Stomach (tissue), 4 donors: ENCODE measurements around the gene PCDHGB2.

Experiments
- CTCF ChIP-seq, 7 experiments: fragments of 450-650 bp in 4 of 7; fragments of 200-600 bp in 3 of 7; sonication (generic) in 3 of 7; IDR thresholded peaks; one replicate each; pipeline ENCODE4 v1.5.1; 2016 to 2019; ENCODE audit warnings: antibody characterized with exemption in 7 of 7, control low read depth in 2 of 7, mild to moderate bottlenecking in 1 of 7
- EP300 ChIP-seq: sonication (generic); formaldehyde crosslinking; IDR thresholded peaks from one replicate; pipeline ENCODE4 v1.6.1; 2017; ENCODE audit warnings: antibody characterized with exemption
- POLR2AphosphoS5 ChIP-seq, 3 donors: sonication (generic); formaldehyde crosslinking; IDR thresholded peaks; one replicate each; pipeline ENCODE4 v1.6.1; 2016; ENCODE audit warnings: antibody characterized with exemption in 3 of 3

- TF ChIP-seq CTCF (IDR thresholded peaks at IDR 0.05) (no peak), POLR2AphosphoS5 (IDR thresholded peaks at IDR 0.05) (no peak), EP300 (no peak)
These were observed 33.5 kb downstream of the PCDHGB2 start for GRCh38 chr5:141393267-141393666.
